Upper lobe of left lung (tissue), 4 donors: ENCODE data around the gene UBE2E2.

Experiments used
- POLR2A ChIP-seq, 4 donors: fragments of 450-650 bp; IDR thresholded peaks; one replicate each; pipeline ENCODE4 v1.5.1; 2016 to 2017; ENCODE audit warnings: antibody characterized with exemption in 4 of 4, mild to moderate bottlenecking in 2 of 4
- POLR2AphosphoS5 ChIP-seq, 2 donors: sonication (generic); formaldehyde crosslinking; IDR thresholded peaks; one replicate each; pipeline ENCODE4 v1.5.1; 2017; ENCODE audit warnings: antibody characterized with exemption in 2 of 2

DNA sequence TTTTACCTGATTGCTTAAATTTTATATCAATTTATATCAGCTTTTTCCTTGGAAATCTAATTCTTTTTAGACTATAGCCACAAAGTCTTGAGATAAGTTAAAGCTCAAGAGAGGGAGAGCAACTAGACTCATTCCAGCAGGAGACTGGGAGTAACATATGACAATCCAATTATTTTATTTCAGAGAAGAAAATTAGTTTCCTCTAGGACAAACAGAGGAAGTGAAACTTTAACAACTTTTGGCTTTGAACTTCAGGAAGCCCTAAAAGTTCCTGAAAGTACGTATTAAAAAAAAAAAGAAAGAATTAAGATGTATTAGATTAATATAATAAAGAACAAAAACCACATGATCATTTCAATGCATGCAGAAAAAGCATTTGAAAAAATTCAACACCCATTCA lies 13.9 kb upstream of the UBE2E2 start:
- no peak for TF ChIP-seq POLR2AphosphoS5 (IDR thresholded peaks at IDR 0.05)
- no peak for TF ChIP-seq POLR2A (IDR thresholded peaks at IDR 0.05)
